Duodenal mucosa (tissue), 2 donors: ENCODE measurements around the gene GPR152.

Experiments
- H3K27ac ChIP-seq: one replicate; pipeline ENCODE4 v1.7.0; 2013; ENCODE audit warnings: low read depth, low read length
- H3K27me3 ChIP-seq, 2 donors: one replicate each; pipeline ENCODE4 v1.7.0; 2013; ENCODE audit warnings: low read length in 2 of 2, control low read depth in 1 of 2; ENCODE audit not compliant: insufficient read depth in 2 of 2, control insufficient read depth in 1 of 2
- H3K36me3 ChIP-seq, 2 donors: one replicate each; pipeline ENCODE4 v1.7.0; 2013; ENCODE audit warnings: low read length in 2 of 2, control low read depth in 1 of 2; ENCODE audit not compliant: insufficient read depth in 2 of 2, control insufficient read depth in 1 of 2
- H3K4me1 ChIP-seq, 2 donors: one replicate each; pipeline ENCODE4 v1.7.0; 2013; ENCODE audit warnings: low read length in 2 of 2, control low read depth in 1 of 2; ENCODE audit not compliant: insufficient read depth in 2 of 2, control insufficient read depth in 1 of 2
- H3K4me3 ChIP-seq, 2 donors: one replicate each; pipeline ENCODE4 v1.7.0; 2013; ENCODE audit warnings: low read length in 2 of 2, low read depth in 1 of 2
- H3K9ac ChIP-seq, 2 donors: one replicate each; pipeline ENCODE4 v1.7.0; 2013; ENCODE audit warnings: low read length in 2 of 2, low read depth in 1 of 2
- H3K9me3 ChIP-seq, 2 donors: one replicate each; pipeline ENCODE4 v1.7.0; 2013; ENCODE audit warnings: low read length in 2 of 2, control low read depth in 1 of 2; ENCODE audit not compliant: control insufficient read depth in 1 of 2

Gene GPR152

GRCh38 chr11:67415501-67416304, 36.8 kb downstream of the GPR152 start, which contains the start of gene CARNS1:
CARNS1 (plus strand) TSS chr11:67415678; CDS start chr11:67416200, 522 bp downstream.
- Histone ChIP-seq H3K27ac (no peak within 1 kb of the TSS), H3K4me1 (peaks cover 19 to 22% of the 10 kb centered on the region in 2 donors), H3K4me3 (peak within 1 kb of the TSS; percentile 4 to 29), H3K27me3 (peaks cover 6 to 9% of the 10 kb centered on the region in 2 donors), H3K9me3 (no peaks in the 10 kb centered on the region), H3K36me3 (no peaks in the 10 kb centered on the region), H3K9ac (no peak within 1 kb of the TSS)

GRCh38 chr11:67413266-67413849, 39.2 kb downstream of the GPR152 start:
- no peak overlapping the region for H3K9ac ChIP-seq
- H3K27me3 ChIP-seq = peaks cover 6 to 15% of the 10 kb centered on the region in 2 donors
- no peak overlapping the region for H3K4me3 ChIP-seq
- H3K27ac ChIP-seq = no peak overlapping the region
- no peaks in the 10 kb centered on the region for H3K9me3 ChIP-seq
- H3K4me1 ChIP-seq = peaks cover 19 to 27% of the 10 kb centered on the region in 2 donors
- H3K36me3 ChIP-seq = no peaks in the 10 kb centered on the region

- Histone ChIP-seq H3K4me1 (peaks cover 19 to 33% of the 10 kb centered on the region in 2 donors), H3K9me3 (no peaks in the 10 kb centered on the region), H3K36me3 (no peaks in the 10 kb centered on the region), H3K9ac (no peak overlapping the region), H3K27ac (no peak overlapping the region), H3K4me3 (no peak overlapping the region), H3K27me3 (peaks cover 6 to 15% of the 10 kb centered on the region in 2 donors)
Observed at GRCh38 chr11:67412495-67413179, 39.9 kb downstream of the GPR152 start.

GRCh38 chr11:67411785-67412152, 40.8 kb downstream of the GPR152 start:
- Histone ChIP-seq H3K4me1 (peaks cover 17 to 42% of the 10 kb centered on the region in 2 donors), H3K9me3 (no peaks in the 10 kb centered on the region), H3K9ac (no peak overlapping the region), H3K27me3 (peaks cover 6 to 15% of the 10 kb centered on the region in 2 donors), H3K4me3 (no peak overlapping the region), H3K27ac (no peak overlapping the region), H3K36me3 (no peaks in the 10 kb centered on the region)

GRCh38 chr11:67410984-67411784, 41.3 kb downstream of the GPR152 start:
- Histone ChIP-seq H3K9me3 (no peaks in the 10 kb centered on the region), H3K9ac (no peak overlapping the region), H3K4me1 (peaks cover 14 to 46% of the 10 kb centered on the region in 2 donors), H3K27me3 (peaks cover 6 to 15% of the 10 kb centered on the region in 2 donors), H3K4me3 (no peak overlapping the region), H3K27ac (no peak overlapping the region), H3K36me3 (no peaks in the 10 kb centered on the region)

GRCh38 chr11:67410369-67410831, 42.1 kb downstream of the GPR152 start:
- Histone ChIP-seq H3K36me3 (no peaks in the 10 kb centered on the region), H3K9me3 (no peaks in the 10 kb centered on the region), H3K27me3 (peaks cover 6 to 15% of the 10 kb centered on the region in 2 donors), H3K9ac (no peak overlapping the region), H3K27ac (no peak overlapping the region), H3K4me3 (peak overlapping the region in 1 of 2 donors; percentile 13), H3K4me1 (peaks cover 9 to 53% of the 10 kb centered on the region in 2 donors)

- peak overlapping the region; percentile 13 to 55 for H3K4me3 ChIP-seq
Observed at GRCh38 chr11:67409781-67410368, 42.7 kb downstream of the GPR152 start.

GRCh38 chr11:67409261-67409666, 43.3 kb downstream of the GPR152 start:
- H3K27ac ChIP-seq = peak overlapping the region; percentile 39
- H3K36me3 ChIP-seq = no peaks in the 10 kb centered on the region
- peak overlapping the region; percentile 10 to 25 for H3K9ac ChIP-seq
- H3K4me1 ChIP-seq = peaks cover 5 to 55% of the 10 kb centered on the region in 2 donors
- H3K9me3 ChIP-seq = no peaks in the 10 kb centered on the region
- peak overlapping the region; percentile 13 to 55 for H3K4me3 ChIP-seq
- peaks cover 6 to 15% of the 10 kb centered on the region in 2 donors for H3K27me3 ChIP-seq

More at GRCh38 chr11:67409781-67410368, 42.7 kb downstream of the GPR152 start:
- Histone ChIP-seq H3K9ac (peak overlapping the region in 1 of 2 donors; percentile 10), H3K36me3 (no peaks in the 10 kb centered on the region), H3K27me3 (peaks cover 6 to 15% of the 10 kb centered on the region in 2 donors), H3K4me1 (peaks cover 5 to 55% of the 10 kb centered on the region in 2 donors), H3K27ac (peak overlapping the region; percentile 39), H3K9me3 (no peaks in the 10 kb centered on the region)
